ENCODE measurements around the gene NUFIP2.
A peak's percentile ranks its signal among the peaks of the same experiment; 100 is the strongest.
"Not testable (repeated sequence)": the region's sequence is repeated elsewhere in the genome, so short reads cannot be mapped to it uniquely, and the experiment has no call there.

Gene NUFIP2

DNA sequence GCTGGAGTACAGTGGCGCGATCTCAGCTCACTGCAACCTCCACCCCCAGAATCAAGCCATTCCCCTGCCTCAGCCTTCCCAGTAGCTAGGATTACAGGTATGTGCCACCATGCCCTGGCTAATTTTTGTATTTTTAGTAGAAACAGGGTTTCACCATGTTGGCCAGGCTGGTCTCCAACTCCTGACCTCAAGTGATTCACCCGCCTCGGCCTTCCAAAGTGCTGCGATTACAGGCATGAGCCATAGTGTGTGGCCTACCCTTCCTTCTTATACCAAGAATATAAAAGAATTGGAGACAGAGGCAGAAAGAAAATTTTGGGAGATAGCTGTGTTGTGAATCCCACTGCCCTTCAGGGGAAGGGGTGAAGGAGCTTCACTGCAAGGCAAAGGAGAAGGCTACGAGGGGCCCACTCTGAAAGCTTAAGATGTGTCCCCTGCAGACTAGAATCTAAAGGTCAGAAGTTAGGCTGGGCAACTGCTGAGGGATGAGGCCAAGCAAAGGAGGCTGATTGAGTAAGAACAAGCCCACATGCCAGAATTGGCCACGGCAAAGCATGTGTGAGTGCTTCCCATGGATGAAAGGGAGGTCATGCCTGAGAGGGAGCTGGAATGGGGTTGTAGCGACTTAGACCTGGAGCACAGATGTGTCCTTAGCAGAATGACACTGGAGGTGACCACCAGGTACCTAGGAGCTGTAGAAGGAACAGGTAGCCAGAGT is 55.7 kb downstream of the NUFIP2 start:
- no peak for DNase-seq (ENCODE audit: low spot score)

DNA sequence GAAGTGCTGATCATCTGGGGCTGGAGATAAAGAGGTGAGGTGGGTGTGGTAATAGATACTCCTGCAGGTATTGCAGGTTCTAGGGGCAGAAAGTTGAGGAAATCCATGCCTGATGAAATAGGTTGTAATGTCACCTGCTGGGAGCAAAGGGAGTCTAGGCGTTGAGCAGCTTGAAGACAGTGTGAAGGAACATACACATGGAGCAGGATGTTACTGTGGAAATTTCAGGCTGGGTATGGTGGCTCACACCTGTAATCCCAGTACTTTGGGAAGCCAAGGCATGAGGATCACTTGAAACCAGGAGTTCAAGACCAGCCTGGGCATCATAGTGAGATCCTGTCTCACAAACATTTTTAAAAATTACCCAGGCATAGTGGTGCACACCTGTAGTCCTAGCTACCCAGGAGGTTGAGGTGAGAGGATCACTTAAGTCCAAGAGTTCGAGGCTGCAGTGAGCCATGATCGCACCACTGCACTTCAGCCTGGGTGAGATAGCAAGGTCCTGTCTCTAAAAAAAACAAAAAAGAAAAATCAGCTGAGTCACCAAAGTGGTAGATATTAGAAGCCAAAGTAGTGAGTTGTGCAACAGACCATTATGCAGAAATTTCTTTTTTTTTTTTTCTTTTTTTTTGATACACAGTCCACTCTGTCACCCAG is 56.3 kb downstream of the NUFIP2 start:
- peak; percentile 62 for DNase-seq (ENCODE audit: low spot score)

DNA sequence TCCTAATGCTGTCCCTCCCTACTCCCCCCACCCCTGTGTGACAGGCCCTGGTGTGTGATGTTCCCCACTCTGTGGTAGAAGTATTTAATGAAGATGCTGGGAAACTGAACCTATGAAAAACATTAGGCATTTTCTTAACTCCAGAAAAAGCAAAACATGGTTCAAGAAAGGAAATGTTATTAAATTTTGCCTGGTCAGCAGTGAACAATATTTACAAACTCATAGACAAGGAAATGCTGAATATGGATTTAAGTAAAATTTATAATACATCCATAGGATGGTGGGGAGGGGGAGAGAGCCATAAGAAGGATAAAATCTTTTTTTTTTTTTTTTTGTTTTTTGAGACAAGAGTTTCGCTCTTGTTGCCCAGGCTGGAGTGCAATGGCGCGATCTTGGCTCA is 58.0 kb downstream of the NUFIP2 start:
- no peak for DNase-seq (ENCODE audit: low spot score)

DNA sequence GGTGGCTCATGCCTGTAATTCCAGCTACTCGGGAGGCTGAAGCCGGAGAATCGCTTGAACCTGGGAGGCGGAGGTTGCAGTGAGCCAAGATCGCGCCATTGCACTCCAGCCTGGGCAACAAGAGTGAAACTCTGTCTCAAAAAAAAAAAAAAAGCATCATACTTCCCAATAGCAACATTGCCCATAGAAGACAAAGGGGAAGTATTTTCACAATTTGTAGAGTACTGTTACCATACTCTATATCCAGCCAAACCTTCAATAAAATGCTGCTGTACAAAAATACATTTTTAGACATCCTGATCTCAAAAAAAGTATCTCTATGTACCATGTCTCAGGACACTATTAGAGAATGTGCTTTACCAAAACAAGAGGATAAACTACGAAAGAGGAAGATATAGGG is 59.0 kb downstream of the NUFIP2 start:
- not testable (repeated sequence) for DNase-seq (ENCODE audit: low spot score)

GRCh38 chr17:29233301-29233700 is 60.6 kb downstream of the NUFIP2 start:
- no peak for DNase-seq (ENCODE audit: low spot score)

DNA sequence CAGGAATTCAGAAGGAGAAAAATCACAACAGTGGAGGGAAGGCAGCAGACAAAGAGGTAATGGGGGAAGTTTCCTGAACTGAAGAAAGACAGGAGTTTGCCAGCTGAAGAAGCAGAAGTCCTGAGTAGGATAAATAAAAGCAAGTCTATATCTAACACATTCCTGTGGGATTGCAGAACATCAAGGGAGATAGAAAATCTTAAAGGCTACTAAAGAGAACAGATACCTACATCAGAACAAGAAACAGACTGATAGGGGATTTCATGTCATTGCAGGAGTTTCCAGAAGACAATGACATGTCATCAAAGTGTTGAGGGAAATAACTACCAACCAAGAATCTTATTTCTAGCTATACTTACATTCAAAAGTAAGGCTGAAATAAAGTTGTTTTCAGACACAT is 68.6 kb downstream of the NUFIP2 start:
- DNase-seq (ENCODE audit: low spot score): no peak

DNA sequence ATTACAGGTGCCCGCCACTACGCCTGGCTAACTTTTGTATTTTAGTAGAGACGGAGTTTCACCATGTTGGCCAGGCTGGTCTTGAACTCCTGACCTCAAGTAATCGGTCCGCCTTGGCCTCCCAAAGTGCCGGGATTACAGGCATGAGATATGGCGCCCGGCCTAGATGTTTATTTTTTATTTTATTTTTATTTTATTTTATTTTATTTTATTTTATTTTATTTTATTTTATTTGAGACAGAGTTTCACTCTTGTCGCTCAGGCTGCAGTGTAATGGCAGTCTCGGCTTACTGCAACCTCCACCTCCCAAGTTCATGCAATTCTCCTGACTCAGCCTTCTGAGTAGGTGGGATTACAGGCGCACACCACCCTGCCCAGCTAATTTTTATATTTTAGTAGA is 72.6 kb downstream of the NUFIP2 start:
- not testable (repeated sequence) for DNase-seq (ENCODE audit: low spot score)

GRCh38 chr17:29219378-29220047 is 74.4 kb downstream of the NUFIP2 start:
- DNase-seq (ENCODE audit: low spot score): peak; percentile 71

DNA sequence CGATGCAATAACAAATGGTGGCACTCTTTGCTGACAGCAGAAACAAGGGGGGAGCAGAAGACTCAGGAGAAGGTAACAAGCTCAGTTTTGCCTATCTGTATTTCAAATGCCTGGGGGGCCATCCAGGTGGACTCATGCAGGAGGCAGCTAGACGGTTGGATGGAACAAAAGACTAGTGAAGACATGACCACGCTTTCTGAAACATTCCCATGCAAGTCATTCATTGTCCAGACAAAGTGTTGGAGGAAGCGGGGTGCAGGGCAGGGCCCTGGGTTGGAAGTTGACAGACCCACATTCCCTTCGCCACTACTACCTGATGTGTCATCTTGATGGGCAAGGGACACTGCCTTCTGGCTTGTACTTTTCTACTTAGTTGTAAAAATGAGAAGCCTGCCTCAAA is 77.1 kb downstream of the NUFIP2 start:
- DNase-seq (ENCODE audit: low spot score): no peak

DNA sequence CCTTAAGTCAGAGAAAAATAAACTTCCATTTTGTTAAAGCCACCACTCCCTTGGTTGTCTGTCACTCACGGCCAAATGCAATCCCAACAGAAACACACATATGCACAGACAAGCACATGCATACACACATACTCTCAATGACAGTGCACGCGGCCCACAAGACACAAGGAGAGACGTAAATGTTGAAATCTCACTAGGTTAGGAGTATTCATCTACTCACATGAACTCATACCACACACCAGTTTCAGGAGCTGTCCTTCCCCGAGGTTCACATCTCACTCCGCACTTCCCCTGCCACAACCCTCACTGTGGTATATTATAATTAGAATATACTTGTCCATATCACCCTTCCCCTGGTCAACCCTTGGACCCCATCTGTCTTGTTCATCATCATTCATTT is 77.8 kb downstream of the NUFIP2 start:
- no peak for DNase-seq (ENCODE audit: low spot score)

DNA sequence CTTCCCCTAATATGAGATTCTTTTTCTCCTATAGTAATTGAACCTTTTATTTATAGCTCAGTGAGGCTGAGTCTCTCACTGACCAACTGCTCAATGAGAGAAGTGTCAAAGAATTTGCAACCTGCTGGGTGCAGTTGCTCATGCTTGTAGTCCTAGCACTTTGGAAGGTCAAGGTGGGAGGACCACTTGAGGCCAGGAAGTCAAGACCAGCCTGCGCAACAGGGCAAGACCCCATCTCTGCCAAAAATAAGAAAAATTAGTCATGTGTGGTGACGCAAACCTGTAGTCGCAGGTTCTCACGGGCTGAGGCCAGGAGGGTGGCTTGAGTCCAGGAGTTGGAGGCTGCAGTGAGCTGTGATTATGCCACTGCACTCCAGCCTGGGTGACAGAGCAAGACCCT is 78.2 kb downstream of the NUFIP2 start:
- DNase-seq (ENCODE audit: low spot score): no peak

DNA sequence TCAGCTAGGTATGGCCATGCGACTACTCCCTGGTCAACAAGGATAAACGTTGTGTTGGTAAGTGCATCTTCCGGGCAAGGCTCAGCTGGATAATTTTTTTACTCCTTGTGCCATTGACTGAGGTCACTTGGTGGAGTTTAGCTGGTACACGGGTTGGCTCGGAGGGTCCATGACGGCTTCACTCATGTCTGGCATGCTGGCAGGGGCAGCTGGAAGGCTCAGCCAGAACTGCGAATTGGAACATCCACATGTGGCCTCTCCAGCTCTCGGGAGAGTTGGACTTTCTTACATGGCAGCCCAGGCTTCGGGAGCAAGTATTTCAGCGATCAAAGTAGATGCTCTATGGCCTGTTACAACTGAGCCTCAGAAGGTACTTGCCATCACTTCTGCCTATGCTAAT is 78.8 kb downstream of the NUFIP2 start:
- DNase-seq (ENCODE audit: low spot score): no peak

GRCh38 chr17:29214215-29215146 is 79.5 kb downstream of the NUFIP2 start:
- DNase-seq (ENCODE audit: low spot score): no peak

- DNase-seq (ENCODE audit: low spot score): no peak
Observed at GRCh38 chr17:29212681-29213121, 81.2 kb downstream of the NUFIP2 start.

- no peak for DNase-seq (ENCODE audit: low spot score)
Observed at GRCh38 chr17:29212094-29212631, 81.8 kb downstream of the NUFIP2 start.

DNA sequence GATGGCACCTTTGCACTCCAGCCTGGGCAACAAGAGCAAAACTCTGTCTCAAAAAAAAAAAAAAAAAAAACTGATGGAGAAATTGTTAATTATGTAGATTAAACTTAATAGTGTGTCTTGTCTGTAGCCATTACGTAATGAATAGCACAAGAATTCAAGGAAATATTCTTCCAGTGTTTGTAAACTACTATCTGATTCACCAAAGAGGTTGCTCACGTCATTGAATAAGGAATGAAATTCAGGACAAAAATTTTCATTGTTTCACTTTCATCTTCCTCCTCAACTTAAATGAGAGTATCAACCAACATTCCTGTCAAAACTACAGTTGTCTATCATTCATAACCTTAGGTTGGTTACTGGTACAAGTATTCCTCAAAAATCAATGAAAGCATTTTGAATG is 83.1 kb downstream of the NUFIP2 start:
- DNase-seq (ENCODE audit: low spot score): no peak

DNA sequence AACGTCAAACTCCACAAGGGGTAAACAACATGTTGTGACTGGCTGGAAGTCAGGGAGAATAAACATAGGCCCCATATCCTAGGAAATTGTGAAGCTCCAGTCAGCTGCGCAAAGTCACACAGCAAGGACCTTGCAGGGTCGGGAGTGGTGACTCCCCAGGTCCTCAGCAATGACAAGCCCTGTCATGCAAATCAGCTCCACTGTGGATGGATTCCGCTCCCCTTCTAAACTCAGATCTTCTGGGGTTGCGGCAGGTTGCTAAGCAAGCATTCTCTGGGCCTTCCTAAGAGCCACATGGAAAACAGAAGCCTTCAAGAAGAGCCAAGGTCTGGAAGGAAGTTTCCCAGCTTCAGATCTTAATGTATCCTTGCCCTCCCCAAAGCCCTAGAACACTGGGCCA is 84.9 kb downstream of the NUFIP2 start:
- no peak for DNase-seq (ENCODE audit: low spot score)

DNA sequence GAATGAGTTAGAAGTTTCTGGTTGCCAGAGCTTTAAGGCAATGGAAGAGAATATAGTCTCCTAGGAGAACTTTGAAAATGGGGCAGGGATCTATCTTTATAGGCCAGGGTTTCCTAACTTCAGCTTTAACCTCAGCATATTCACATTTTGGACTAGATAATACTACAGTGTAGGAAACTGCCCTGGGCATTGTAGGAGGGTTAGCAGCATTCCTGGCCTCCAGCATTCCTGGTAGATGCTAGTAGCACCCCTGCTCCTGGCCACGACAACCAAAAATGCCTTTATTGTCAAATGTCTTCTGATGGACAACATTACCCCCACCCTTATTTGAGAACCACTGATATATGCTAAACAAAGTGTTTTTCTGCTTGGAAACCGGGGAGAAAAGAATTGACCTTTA is 86.0 kb downstream of the NUFIP2 start:
- no peak for DNase-seq (ENCODE audit: low spot score)

Data from LoVo (cell line).